Stimulated activated CD4-positive, alpha-beta T cell treated with anti-CD3 and anti-CD28 coated beads, Interleukin-15, amount 100 ng/mL, for 48 hours (primary cell): ENCODE measurements around the gene CCNQ.

Experiments used
- DNase-seq, 2 donors: peaks; one replicate each; pipeline ENCODE4 v3.0.0-alpha.2; 2020; ENCODE audit warnings: low read depth in 2 of 2

Gene CCNQ

GRCh38 chrX:153539171-153539978 is 59.6 kb downstream of the CCNQ start:
- peak; percentile 11 to 41 for DNase-seq

DNA sequence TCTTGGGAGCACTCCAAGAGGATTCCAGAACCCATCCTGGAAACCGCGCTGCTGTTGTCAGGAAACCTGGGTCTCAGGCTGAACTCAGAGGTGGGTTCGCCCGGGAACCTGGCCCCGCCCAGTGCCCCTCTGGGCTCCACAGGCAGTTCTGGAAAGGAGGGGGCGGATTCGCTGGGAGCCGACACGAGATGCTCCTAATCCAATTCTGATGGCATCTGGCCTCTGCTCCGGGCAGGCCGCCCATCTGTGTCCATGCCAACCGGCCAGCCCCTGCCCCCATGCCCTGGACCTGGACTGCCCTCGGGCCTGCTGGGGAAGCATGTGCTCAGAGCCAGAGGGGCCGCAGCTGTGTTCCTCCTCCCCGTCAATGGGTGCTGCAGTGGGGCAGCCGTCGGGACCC is 60.5 kb downstream of the CCNQ start:
- no peak for DNase-seq
